Thoracic aorta (tissue), 2 donors: ENCODE data around the gene SS18L1. TPM values are rescaled to one million over a fixed set of nuclear protein-coding genes. Genes with fewer than 3 reads are reported as not detected.

Experiments
- ATAC-seq: fragments of 150-250 bp; one replicate; pipeline ENCODE4 v1.8.0; 2017; ENCODE audit warnings: low read depth; ENCODE audit not compliant: insufficient number of reproducible peaks, low FRiP score
- DNase-seq: peaks from one replicate; pipeline ENCODE4 v3.0.0-alpha.2; 2020; ENCODE audit warnings: low spot score
- H3K27ac ChIP-seq, 2 donors: fragments of 200-600 bp; sonication (generic); 1 replicate in 1 of 2; 2 replicates in 1 of 2; pipeline ENCODE4 v1.5.1; 2016; ENCODE audit warnings: mild to moderate bottlenecking in 2 of 2, moderate library complexity in 2 of 2
- H3K27me3 ChIP-seq: fragments of 200-600 bp; sonication (generic); replicated peaks from 2 replicates; pipeline ENCODE4 v1.6.0; 2016; ENCODE audit warnings: mild to moderate bottlenecking; ENCODE audit not compliant: insufficient read depth
- H3K36me3 ChIP-seq: fragments of 200-600 bp; sonication (generic); one replicate; pipeline ENCODE4 v1.5.1; 2016
- H3K4me1 ChIP-seq, 2 donors: fragments of 200-600 bp; sonication (generic); 1 replicate in 1 of 2; 2 replicates in 1 of 2; pipeline versions ENCODE4 v1.5.1 to v1.6.0; 2016; ENCODE audit warnings: low read depth in 2 of 2, mild to moderate bottlenecking in 1 of 2; ENCODE audit not compliant: control insufficient read depth in 1 of 2
- H3K4me3 ChIP-seq: fragments of 200-600 bp; sonication (generic); 2 replicates; pipeline ENCODE4 v1.5.1; 2016; ENCODE audit warnings: mild to moderate bottlenecking
- H3K9me3 ChIP-seq: fragments of 200-600 bp; sonication (generic); 2 replicates; pipeline ENCODE4 v1.5.1; 2016
- CTCF ChIP-seq: fragments of 200-600 bp; sonication (generic); IDR thresholded peaks from one replicate; pipeline ENCODE4 v1.5.1; 2019; ENCODE audit warnings: antibody characterized with exemption
- total RNA-seq, 2 donors: library from RNA; depleted of rRNA; stranded (reverse); fragments of >200 nt; gene quantifications; one replicate each; pipeline versions ENCODE4 v1.1.0 to v1.2.3, GENCODE V29; 2016

SS18L1 gene
- total RNA-seq, 2 donors from 2014 or later: 10.7 to 21.7 TPM

GRCh38 chr20:62103508-62104233 lies 39.9 kb upstream of the SS18L1 start:
- ATAC-seq (no peak), DNase-seq (no peak)
- Histone ChIP-seq H3K27ac (no peak overlapping the region), H3K4me1 (no peaks in the 10 kb centered on the region), H3K9me3 (peaks cover 25% of the 10 kb centered on the region), H3K4me3 (no peak overlapping the region), H3K36me3 (no peaks in the 10 kb centered on the region), H3K27me3 (no peaks in the 10 kb centered on the region)
- TF ChIP-seq CTCF: no peak

- Histone ChIP-seq H3K4me3 (no peak overlapping the region), H3K4me1 (no peaks in the 10 kb centered on the region), H3K36me3 (no peaks in the 10 kb centered on the region), H3K9me3 (peaks cover 31% of the 10 kb centered on the region), H3K27me3 (no peaks in the 10 kb centered on the region), H3K27ac (no peak overlapping the region)
- no peak for TF ChIP-seq CTCF
- DNase-seq (no peak), ATAC-seq (no peak)
These were observed 39.3 kb upstream of the SS18L1 start for GRCh38 chr20:62104234-62104789.

GRCh38 chr20:62104791-62105345 lies 38.7 kb upstream of the SS18L1 start:
- TF ChIP-seq CTCF: no peak
- Histone ChIP-seq H3K4me3 (no peak overlapping the region), H3K9me3 (peaks cover 36% of the 10 kb centered on the region), H3K36me3 (no peaks in the 10 kb centered on the region), H3K4me1 (no peaks in the 10 kb centered on the region), H3K27me3 (no peaks in the 10 kb centered on the region), H3K27ac (no peak overlapping the region)
- DNase-seq (no peak), ATAC-seq (no peak)

GRCh38 chr20:62105592-62105991 lies 38.0 kb upstream of the SS18L1 start:
- H3K4me1 ChIP-seq: no peaks in the 10 kb centered on the region
- ATAC-seq (no peak), DNase-seq (no peak)
- H3K9me3 ChIP-seq: peaks cover 40% of the 10 kb centered on the region
- no peak overlapping the region for H3K4me3 ChIP-seq
- H3K27me3 ChIP-seq: no peaks in the 10 kb centered on the region
- no peaks in the 10 kb centered on the region for H3K36me3 ChIP-seq
- no peak overlapping the region for H3K27ac ChIP-seq
- no peak for TF ChIP-seq CTCF

- DNase-seq (no peak), ATAC-seq (no peak)
- Histone ChIP-seq H3K27me3 (no peaks in the 10 kb centered on the region), H3K9me3 (peaks cover 54% of the 10 kb centered on the region), H3K4me3 (no peak overlapping the region), H3K27ac (no peak overlapping the region), H3K4me1 (no peaks in the 10 kb centered on the region), H3K36me3 (no peaks in the 10 kb centered on the region)
- no peak for TF ChIP-seq CTCF
These were observed 32.4 kb upstream of the SS18L1 start for GRCh38 chr20:62111148-62111547.
